Measurements from ENCODE around the gene SOST.
"Not testable (repeated sequence)": the region's sequence is repeated elsewhere in the genome, so short reads cannot be mapped to it uniquely, and the experiment has no call there.

SOST gene

DNA sequence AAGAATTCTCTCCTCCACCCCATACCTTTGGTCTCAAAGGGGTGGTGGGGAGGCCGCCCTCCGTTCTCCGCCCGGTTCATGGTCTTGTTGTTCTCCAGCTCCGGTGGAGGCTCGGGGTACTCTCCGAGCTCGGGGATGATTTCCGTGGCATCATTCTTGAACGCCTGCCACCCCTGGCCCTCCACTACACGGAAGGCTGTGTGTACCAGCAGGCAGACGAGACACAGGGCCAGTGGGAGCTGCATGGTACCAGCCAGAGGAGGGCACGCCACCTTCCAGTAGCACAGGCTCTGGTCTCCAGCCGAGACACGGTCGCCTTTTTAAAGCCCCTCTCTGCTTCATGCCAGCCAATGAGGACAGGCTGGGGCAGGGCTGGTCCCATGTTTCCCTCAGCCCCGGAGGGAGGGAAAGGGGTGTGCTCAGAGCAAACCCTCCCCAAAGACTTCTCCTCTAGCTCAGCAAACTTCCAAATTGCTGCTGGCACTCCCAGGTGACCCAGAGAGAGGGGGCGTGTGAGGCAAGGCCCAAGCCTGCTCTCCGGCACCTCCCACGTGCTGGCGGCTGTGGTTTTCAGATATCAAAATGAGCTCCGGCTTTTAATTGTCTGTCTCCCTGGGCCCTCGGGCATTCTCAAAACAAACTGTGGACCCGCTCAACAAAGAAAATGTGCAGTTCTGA, at the start of gene SOST:
SOST (minus strand) TSS at position 295 of the 678 bp plus-strand sequence; CDS start at position 245, 50 bp downstream.
- no peak for DNase-seq (ENCODE audit: low spot score)

DNA sequence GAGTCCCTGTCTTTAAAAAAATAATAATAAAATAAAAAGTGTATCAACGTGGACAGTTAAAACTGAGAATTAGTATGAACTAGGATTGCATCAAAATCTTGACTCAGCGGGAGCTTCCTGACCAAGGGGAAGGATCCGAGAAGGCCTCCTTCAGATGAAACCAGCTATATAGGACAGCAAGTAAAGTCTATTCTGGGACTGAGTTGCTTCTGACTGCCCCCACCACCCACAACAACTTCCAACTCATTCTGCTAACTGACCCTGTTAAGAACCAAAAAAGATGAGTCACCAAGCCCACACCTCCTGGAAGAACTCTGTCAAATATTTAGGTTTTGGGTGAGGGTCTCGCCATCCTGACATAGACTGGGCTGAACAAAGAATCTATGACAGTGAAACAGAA, 49.5 kb upstream of the SOST start:
- DNase-seq (ENCODE audit: low spot score): no peak

DNA sequence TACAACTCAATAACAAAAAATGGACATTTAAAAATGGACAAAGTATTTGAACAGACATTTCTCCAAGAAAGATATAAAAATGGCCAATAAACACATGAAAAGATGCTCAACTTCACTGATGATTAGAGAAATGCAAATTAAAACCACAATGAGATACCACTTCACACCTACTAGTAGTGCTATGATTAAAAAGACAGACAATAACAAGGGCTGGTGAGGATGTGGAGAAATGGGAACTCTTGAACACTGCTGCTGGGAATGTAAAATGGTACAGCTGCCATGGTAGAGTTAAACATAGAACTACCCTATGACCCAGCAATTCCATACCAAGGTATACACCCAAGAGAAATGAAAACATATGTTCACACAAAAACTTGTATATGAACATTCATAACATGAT, 46.5 kb upstream of the SOST start:
- no peak for DNase-seq (ENCODE audit: low spot score)

DNA sequence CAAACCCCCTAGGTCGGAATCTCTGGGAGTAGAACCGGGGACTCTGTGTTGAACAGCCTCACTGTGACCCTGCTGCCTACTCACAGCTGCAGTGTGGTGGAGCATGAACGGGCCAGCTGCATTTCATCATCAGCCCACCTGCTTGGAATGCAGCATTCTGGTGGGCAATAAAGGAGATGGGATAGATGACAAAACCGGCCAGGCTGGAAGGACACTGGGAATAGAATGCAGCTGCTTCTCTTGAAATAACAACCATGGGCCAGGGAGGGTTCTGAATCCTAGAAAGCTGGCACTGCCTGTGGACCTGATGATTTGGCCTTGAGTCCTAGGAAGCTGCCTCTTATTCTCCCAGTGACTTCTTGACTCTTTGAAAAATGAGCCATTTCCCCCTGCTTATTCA, 45.2 kb upstream of the SOST start:
- DNase-seq (ENCODE audit: low spot score): peak; percentile 20

DNA sequence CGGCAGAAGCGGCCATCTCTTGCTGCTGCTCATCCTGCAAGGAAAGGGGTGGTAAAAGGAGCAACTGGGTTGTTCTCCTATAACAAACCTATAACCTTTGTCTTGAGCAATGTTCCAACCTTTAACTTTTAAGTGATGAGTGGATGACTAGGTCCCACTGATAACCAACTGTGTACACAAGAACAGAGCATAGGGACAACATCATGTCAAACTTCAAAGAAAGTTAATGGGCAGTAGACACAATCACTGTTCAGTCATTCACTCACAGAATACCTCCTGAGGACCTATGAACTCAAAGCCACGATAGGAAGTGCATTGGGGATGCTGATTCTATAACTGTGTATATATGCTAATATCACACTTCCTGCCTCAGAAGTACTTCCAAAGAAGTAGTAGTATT, 43.3 kb upstream of the SOST start:
- DNase-seq (ENCODE audit: low spot score): no peak

DNA sequence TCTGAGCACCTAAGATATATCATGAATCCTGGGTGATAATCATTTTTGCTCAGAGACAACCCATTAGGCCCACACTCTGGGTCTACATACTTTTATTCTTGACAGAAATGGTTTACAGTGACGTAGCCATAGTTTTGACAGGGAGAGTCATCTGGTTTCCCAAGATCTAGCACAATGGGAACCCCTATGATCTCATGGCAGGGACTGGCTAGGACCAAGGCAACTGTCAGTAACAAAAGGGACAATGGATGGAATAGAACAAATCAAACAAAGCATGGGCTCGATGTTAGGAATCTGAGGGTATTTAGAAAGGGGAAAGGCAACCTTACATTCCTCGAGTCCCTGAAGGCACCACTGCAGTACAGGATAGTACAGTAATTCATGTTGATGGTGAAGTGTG, 42.1 kb upstream of the SOST start:
- DNase-seq (ENCODE audit: low spot score): no peak

DNA sequence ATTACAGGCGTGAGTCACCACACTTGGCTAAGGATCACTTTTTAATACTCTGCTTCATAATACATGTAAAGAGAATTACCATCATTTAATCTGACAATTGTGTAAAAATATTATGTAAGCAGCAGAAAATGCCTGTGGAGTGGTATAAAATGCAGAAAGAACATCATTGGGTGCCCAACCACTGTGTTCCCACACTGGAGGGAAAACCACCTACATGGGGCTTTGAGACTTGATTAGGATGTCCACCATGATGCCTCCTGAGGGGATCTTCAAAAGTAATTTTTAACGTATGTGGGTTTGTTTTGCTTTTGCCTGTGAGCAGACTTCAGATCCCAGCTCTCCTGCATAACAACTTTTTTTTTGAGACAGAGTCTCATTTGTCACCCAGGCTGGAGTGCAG, 40.5 kb upstream of the SOST start:
- DNase-seq (ENCODE audit: low spot score): no peak

DNA sequence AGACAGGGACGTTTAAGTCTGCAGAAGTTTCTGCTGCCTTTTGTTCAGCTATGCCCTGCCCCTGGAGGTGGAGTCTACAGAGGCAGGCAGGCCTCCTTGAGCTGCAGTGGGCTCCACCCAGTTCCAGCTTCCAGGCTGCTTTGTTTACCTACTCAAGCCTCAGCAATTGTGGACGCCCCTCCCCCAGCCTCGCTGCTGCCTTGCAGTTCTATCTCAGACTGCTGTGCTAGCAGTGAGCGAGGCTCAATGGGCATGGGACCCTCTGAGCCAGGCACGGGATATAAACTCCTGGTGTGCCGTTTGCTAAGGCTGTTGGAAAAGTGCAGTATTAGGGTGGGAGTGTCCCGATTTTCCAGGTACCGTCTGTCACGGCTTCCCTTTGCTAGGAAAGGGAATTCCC, 39.4 kb upstream of the SOST start:
- not testable (repeated sequence) for DNase-seq (ENCODE audit: low spot score)

DNA sequence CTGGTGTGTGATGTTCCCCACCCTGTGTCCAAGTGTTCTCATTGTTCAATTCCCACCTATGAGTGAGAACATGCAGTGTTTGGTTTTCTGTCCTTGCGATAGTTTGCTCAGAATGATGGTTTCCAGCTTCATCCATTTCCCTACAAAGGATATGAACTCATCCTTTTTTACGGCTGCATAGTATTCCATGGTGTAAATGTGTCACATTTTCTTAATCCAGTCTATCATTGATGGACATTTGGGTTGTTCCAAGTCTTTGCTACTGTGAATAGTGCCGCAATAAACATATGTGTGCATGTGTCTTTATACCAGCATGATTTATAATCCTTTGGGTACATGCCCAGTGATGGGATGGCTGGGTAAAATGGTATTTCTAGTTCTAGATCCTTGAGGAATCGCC, 34.1 kb upstream of the SOST start:
- DNase-seq (ENCODE audit: low spot score): not testable (repeated sequence)

DNA sequence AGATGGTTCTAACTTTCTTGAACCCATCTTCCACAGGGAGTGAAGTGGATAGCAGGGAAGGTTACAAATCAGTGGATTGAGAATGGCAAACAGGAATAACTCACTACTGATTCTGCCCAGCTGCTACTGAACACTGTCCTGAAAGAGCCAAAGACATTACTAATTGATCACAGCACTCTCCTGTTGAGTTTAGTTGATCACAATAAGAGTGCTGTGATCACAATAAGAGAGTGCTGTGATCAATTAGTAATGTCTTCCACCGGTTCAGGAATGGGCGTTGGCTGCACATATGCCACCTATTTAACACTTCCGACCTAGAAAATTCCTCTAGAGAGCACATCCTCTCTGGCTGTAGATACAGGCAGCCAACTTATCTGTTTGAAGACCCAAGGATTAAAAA, 33.0 kb upstream of the SOST start:
- peak; percentile 23 for DNase-seq (ENCODE audit: low spot score)

DNA sequence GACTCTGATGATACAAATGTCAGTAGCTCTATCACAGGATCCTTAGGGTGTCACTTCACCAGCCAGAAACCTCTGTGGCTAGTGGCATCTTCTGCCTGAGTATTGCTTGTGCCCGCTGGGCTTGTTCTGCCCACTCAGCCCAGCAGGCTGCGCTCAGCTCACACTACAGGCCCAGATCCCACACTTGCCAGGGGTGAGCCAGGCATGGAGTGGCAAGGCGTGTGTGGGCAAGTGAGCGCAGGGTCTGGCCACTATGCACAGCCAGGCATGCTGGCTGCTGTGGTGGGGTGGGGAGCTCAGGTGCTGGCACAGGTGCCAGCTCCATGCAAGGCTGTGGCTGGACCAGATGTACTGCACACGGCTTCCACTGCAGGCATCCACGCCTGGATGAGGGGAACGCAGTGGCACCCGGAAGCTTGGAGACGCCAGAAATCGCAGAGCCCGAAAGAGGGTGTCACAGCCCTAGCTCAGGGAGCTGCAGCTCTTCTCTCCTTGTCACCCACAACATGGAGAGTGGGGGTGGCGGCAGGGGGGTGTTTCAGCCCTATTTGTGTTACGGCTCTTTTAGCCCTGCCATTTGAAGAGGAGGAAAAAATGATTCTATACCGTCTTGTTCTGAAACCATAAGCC, 31.8 kb upstream of the SOST start:
- no peak for DNase-seq (ENCODE audit: low spot score)

DNA sequence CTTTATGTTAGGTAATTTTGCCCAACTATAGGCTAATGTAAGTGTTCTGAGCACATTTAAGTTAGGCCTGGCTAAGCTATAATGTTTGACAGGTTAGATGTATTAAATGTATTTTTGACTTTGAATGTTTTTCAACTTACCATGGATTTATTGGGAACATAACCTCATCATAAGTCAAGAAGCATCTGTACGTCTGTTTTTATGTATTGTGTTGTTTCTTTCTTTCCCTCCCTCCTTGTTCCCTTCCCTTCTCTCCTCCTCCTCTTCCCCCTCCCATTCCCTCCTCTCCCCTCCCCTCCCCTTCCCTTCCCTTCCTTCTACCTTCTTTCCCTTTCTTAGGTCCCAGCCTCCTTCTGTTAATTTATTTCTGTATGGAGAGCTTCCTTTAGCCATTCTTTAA, 30.9 kb upstream of the SOST start:
- DNase-seq (ENCODE audit: low spot score): no peak

DNA sequence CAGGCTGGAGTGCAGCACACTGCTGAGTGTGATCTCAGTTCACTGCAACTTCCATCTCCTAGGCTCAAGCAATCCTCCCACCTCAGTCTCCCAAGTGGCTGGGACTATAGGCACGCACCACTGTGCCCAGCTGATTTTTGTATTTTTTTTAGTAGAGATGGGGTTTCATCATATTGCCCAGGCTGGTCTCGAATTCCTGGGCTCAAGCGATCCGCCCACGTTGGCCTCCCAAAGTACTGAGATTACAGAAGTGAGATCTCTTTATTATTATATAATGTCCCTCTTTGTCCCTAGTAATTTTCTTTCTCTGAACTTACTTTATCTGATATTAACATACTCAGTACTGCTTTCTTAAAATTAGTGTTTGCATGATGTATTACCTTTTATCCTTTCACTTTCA, 29.9 kb upstream of the SOST start:
- DNase-seq (ENCODE audit: low spot score): no peak

DNA sequence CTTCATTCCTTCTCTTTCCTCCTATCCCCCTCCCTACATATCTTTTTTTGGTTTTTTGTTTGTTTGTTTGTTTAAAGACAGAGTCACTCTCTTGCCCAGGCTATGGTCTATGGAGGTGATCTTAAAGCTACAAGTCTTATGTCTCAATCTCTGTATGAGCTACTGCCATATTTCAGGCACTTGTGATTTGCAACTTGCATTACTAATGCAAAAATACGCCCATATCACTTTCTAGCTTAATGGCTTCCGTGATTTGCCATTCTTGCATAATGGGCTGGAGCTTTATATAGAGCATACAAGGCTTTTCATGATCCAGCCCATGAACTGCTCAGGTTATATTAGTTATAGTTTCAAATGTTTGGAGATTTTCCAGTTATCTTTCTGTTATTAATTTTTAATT, 29.1 kb upstream of the SOST start:
- no peak for DNase-seq (ENCODE audit: low spot score)

DNA sequence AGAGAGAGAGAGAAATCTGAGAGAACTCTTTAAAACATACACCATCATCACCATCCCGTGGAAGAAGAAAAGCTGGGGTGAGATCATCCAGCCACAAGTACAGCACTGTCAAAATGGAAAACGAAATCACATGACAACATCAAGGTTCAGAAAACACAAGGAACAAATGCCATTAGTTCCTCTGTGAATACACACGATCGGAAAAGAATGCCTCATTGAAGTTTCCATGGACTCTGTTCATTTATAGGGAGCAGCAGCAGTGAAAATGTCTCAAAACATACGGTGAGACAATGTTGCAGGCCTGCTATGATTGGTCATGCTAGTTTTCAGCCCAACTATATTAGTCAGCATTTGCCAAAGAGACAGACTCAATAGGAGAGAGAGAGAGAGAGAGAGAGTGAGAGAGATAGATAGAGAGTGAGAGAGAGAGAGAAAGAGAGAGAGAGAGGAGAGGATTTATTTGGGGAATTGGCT, 26.1 kb upstream of the SOST start:
- no peak for DNase-seq (ENCODE audit: low spot score)

DNA sequence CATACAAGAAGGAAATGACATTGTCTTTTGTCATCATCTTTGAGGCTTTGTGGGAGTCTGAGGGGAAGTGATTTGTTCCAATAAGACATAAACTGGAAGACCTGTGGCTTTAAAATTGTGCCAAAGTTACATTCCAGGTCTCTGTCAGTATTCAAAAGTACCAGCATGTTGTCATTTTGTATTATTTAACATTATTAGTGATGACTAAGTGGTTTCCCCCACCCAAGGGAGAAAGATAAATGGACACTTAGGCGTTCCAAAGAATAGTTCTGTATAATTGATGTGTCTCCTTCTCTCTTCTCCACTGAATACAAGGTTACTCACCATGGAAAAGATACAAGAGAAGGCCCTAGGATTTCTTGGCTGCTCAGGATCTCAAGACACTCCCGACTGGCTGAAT, 25.5 kb upstream of the SOST start:
- no peak for DNase-seq (ENCODE audit: low spot score)

DNA sequence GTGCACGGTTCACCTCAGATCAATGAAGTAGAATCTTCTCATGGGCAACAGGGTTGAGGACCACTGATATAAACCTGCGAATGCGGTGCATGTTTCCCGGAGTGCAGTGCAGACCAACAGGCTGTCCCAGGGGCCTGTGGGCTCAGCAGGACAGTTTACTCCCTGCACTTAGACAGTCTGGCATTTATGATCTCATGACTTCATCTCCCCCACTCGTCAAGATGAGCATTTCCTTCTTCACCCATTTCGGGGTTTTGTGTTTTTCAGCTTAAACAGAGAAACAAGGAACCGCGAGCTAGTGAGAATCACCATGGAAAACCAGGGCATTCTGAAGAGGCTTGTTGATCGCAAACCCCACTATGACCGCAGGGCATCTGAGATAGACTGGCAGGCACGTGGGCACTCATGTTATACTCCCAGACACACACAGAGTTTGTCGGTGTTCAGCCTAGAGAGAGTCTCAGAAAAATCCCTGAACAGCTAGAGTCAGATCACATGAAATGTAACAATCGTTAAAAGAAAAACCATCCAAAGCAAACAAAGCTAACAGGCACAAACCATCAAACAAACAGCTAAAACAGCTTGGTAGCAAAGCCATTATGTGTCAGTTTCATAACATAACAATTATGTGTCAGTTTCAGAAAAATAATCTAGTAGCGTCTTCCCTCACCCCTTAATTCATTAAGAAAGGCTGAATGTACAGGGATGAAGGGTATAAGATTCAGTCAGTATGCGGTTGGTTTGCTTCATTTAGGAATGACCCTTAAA, 24.5 kb upstream of the SOST start:
- DNase-seq (ENCODE audit: low spot score): no peak

DNA sequence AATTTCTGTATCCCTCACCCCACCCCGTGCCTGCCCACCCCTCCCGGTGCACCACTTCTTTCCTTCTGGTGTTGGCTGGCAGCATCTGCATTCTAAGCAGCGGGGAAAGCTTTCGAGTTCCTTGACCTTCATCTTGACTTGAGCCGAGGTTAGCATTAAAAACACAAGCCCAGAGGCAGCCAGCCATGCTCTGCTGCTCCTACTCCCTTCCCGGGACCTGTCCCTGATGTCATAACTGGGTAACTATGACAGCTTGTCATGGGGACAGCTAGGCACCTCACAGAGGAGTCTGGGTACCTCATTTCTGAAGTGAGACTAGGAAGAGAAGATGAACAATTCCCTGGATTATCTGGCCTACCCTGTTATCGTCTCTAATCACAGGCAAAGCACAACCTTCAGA, 21.5 kb upstream of the SOST start, which contains the start of gene CFAP97D1:
CFAP97D1 (plus strand) TSS at position 301 of the 400 bp plus-strand sequence; CDS start at position 329, 28 bp downstream.
- DNase-seq (ENCODE audit: low spot score): no peak

DNA sequence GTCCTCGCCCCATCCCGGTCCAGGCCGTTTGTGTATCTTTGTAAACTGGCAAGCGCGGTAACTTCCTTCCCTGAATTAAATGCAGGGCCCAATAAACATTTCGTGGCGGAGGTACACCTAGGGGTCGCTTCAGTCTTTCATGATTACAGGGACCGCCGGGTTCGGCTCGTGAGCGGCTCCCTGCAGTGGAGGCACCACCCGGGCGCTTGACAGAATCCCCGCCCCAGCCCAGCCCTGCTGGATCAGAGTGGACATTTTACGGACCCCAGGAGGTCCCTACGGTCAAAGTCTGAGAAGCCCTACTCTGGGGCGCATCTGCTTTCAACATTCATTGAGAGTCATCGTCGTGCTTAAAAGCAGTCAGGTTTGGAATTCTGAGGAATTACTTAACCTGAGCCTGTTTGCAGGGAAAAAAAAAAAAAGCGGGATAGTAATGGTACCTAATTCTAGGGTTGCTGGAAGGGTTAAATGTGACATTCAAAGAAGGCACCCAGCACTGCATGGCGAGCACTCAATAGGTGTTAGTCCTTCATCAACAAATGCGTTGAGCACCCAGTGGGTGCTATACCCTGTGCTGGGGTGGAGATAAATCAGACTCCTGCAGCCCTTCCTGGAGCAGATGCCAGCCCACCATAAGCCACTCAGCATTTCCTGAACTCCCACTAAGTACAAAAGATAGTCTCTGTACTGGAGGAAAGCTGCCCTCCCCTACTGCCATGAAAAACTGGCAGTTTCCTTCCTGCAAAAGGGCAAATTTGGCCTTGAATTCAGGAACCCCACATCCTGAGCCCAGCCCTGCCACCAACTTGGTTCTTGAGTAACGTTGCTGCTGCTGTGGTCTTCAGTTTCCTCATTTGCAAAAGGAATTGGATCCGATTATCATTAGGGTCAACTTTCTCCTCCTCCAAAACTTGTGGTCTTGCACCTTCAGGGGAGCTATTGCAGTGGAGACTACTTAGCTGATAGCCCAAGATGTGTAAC, 20.8 kb upstream of the SOST start:
- peak; percentile 57 for DNase-seq (ENCODE audit: low spot score)

DNA sequence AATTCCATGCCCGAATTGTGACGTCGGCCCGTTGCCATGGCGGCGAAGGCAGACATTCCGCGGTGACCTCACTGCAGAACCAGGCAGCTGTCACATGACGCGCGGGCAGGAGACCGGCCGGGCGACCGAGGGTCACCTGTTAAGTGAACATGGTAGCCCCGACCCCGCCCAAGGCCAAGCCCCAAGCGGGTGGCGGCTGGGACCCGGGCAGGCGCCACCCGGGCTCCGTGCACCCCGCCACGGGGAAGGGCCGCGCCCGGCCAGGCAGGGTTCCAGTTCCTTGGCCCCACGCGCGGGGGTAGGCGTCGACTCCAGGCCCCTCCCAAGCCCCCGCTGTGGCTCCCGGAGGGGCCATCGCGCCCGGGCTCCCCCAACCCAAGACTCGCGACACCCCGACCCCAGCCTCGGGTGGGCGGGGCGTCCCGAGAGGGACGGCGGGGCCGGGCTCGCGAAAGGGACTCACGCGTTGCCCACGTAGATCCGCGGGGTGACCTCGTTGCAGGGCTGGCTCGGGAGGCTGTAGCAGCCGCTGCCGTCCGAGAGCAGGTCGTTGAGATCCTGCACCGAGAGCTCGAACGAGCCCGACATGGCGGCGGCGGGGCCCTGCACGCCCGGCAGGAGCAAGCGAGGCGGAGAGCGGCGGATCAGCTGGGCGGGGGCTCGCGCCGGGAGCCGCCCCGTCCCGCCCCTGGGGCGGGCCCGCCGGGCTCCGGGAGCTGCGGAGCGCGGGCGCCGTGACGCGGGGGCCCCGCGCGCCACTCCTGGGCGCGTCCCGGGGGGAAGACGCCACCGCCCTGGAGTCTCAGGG, 19.9 kb upstream of the SOST start, which contains the start of gene DUSP3:
DUSP3 (minus strand) TSS at position 641 of the 808 bp plus-strand sequence; CDS start at position 588, 53 bp downstream.
- peak; percentile 68 for DNase-seq (ENCODE audit: low spot score)
